K562 (cell line): ENCODE measurements around the gene VGF. TPM values are rescaled to one million over a fixed set of nuclear protein-coding genes. Genes with fewer than 3 reads are reported as not detected.
A peak's percentile ranks its signal among the peaks of the same experiment; 100 is the strongest.

ENCODE experiments used
- ARID4B ChIP-seq: sonication (generic); formaldehyde crosslinking; IDR thresholded peaks from 2 replicates; pipeline ENCODE4 v1.8.0; 2022; ENCODE audit warnings: mild to moderate bottlenecking, missing genetic modification reagents
- CBX1 ChIP-seq: sonication (generic); IDR thresholded peaks from 2 replicates; pipeline ENCODE4 v1.6.1; 2016; ENCODE audit warnings: antibody characterized with exemption, low read depth, mild to moderate bottlenecking
- ETV1 ChIP-seq: fragments of 450-650 bp; conservative IDR thresholded peaks from 2 replicates; pipeline ENCODE4 v1.6.1; 2016; ENCODE audit warnings: missing genetic modification characterization, control low read depth, low read depth, missing compliant biosample characterization
- ETV6 ChIP-seq, 3 experiments: fragments of 150-350 bp in 1 of 3; sonication (generic) in 1 of 3; formaldehyde crosslinking in 1 of 3; IDR thresholded peaks; 2 replicates each; pipeline versions ENCODE4 v1.6.1 to v1.8.0; 2014 to 2022; ENCODE audit warnings: borderline replicate concordance in 2 of 3, low read depth in 2 of 3, antibody characterized with exemption in 1 of 3, low read length in 1 of 3, mild to moderate bottlenecking in 1 of 3, missing genetic modification reagents in 1 of 3
- KAT2B ChIP-seq: IDR thresholded peaks from one replicate; pipeline ENCODE4 v1.6.1; 2012; ENCODE audit warnings: low read depth, mild to moderate bottlenecking, control low read depth, inconsistent platforms, low read length, moderate library complexity
- KDM5B ChIP-seq: fragments of 200-600 bp; sonication (generic); IDR thresholded peaks from 2 replicates; pipeline ENCODE4 v1.6.1; 2012; ENCODE audit warnings: low read depth, mild to moderate bottlenecking, moderate library complexity, low read length, control low read depth, inconsistent platforms; ENCODE audit not compliant: insufficient replicate concordance
- KLF13 ChIP-seq: fragments of 450-650 bp; IDR thresholded peaks from 2 replicates; pipeline ENCODE4 v1.6.1; 2016; ENCODE audit warnings: missing genetic modification characterization, low read depth, mild to moderate bottlenecking, missing compliant biosample characterization, moderate library complexity, borderline replicate concordance
- MTA1 ChIP-seq: fragments of 450-650 bp; IDR thresholded peaks from 2 replicates; pipeline ENCODE4 v1.6.1; 2017; ENCODE audit warnings: borderline replicate concordance
- PHB2 ChIP-seq: fragments of 450-650 bp; IDR thresholded peaks from 2 replicates; pipeline ENCODE4 v1.6.1; 2017; ENCODE audit warnings: low read depth
- STAG1 ChIP-seq: sonication (generic); formaldehyde crosslinking; IDR thresholded peaks from 2 replicates; pipeline ENCODE4 v1.5.0; 2020; ENCODE audit warnings: missing genetic modification reagents, borderline replicate concordance
- SUPT5H ChIP-seq: fragments of 450-650 bp; IDR thresholded peaks from 2 replicates; pipeline ENCODE4 v1.6.1; 2016
- ZNF316 ChIP-seq: fragments of 450-650 bp; IDR thresholded peaks from 2 replicates; pipeline ENCODE4 v1.6.1; 2016
- polyA plus RNA-seq, 8 experiments: library from polyadenylated mRNA; depleted of rRNA in 4 of 8; stranded (reverse) in 5 of 8; unstranded in 3 of 8; fragments of >200 nt; fragmentation: Nextera tagmentation in 2 of 8; fragmentation: Illumina TruSeq in 1 of 8; extraction: Ambion mirVana in 2 of 8; extraction: Trizol in 1 of 8; gene quantifications; 2 replicates each; pipeline versions ENCODE4 v1.2.1 to v1.2.3, GENCODE V29; 2011 to 2014; ENCODE audit warnings: inconsistent platforms in 1 of 8, missing spikeins in 1 of 8
- total RNA-seq, 7 experiments: library from RNA; depleted of rRNA in 6 of 7; stranded (reverse); fragments of >200 nt in 6 of 7; fragmentation: Illumina TruSeq in 2 of 7; extraction: Trizol in 2 of 7; gene quantifications; 2 replicates each; pipeline versions ENCODE4 v1.2.1 to v1.2.3, GENCODE V29; 2011 to 2021; ENCODE audit warnings: low replicate concordance in 1 of 7
- TF ChIP-seq, protein P1 (sequence below): fragments of 450-650 bp; IDR thresholded peaks from 2 replicates; pipeline ENCODE4 v1.6.1; 2018; ENCODE audit not compliant: partially characterized antibody
- TF ChIP-seq, protein P2 (sequence below): fragments of 450-650 bp; IDR thresholded peaks from 2 replicates; pipeline ENCODE4 v1.6.1; 2016; ENCODE audit warnings: missing biosample characterization, missing genetic modification characterization
- TF ChIP-seq, protein P3 (sequence below): IDR thresholded peaks from 2 replicates; pipeline ENCODE4 v1.6.1; 2012; ENCODE audit warnings: low read depth, low read length, improper control_type of control experiment, borderline replicate concordance

VGF gene
- total and polyA plus RNA-seq, 9 of the 15 experiments (the other 6 are each of a cell fraction or from before 2014, with no cell fraction given): 0.03 to 5.7 (median 0.34) TPM

- TF ChIP-seq KAT2B: no peak
- no peak for TF ChIP-seq MTA1
- peak; percentile 81; the same call in 1 of the 2 replicates for TF ChIP-seq KLF13
- TF ChIP-seq ETV1 (tag): no peak
- TF ChIP-seq CBX1: no peak
- TF ChIP-seq, protein P1, sequence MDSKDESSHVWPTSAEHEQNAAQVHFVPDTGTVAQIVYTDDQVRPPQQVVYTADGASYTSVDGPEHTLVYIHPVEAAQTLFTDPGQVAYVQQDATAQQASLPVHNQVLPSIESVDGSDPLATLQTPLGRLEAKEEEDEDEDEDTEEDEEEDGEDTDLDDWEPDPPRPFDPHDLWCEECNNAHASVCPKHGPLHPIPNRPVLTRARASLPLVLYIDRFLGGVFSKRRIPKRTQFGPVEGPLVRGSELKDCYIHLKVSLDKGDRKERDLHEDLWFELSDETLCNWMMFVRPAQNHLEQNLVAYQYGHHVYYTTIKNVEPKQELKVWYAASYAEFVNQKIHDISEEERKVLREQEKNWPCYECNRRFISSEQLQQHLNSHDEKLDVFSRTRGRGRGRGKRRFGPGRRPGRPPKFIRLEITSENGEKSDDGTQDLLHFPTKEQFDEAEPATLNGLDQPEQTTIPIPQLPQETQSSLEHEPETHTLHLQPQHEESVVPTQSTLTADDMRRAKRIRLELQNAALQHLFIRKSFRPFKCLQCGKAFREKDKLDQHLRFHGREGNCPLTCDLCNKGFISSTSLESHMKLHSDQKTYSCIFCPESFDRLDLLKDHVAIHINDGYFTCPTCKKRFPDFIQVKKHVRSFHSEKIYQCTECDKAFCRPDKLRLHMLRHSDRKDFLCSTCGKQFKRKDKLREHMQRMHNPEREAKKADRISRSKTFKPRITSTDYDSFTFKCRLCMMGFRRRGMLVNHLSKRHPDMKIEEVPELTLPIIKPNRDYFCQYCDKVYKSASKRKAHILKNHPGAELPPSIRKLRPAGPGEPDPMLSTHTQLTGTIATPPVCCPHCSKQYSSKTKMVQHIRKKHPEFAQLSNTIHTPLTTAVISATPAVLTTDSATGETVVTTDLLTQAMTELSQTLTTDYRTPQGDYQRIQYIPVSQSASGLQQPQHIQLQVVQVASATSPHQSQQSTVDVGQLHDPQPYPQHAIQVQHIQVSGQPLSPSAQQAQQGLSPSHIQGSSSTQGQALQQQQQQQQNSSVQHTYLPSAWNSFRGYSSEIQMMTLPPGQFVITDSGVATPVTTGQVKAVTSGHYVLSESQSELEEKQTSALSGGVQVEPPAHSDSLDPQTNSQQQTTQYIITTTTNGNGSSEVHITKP: no peak
- TF ChIP-seq KDM5B: no peak
- TF ChIP-seq, protein P2, sequence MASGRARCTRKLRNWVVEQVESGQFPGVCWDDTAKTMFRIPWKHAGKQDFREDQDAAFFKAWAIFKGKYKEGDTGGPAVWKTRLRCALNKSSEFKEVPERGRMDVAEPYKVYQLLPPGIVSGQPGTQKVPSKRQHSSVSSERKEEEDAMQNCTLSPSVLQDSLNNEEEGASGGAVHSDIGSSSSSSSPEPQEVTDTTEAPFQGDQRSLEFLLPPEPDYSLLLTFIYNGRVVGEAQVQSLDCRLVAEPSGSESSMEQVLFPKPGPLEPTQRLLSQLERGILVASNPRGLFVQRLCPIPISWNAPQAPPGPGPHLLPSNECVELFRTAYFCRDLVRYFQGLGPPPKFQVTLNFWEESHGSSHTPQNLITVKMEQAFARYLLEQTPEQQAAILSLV (tag): no peak
- TF ChIP-seq SUPT5H: no peak
- TF ChIP-seq STAG1 (CRISPR knock-in tag): peak; percentile 43; the same call in 1 of the 2 replicates
- no peak for TF ChIP-seq PHB2
- peak; percentile 100 for TF ChIP-seq ARID4B (CRISPR knock-in tag)
- TF ChIP-seq ZNF316: no peak
- TF ChIP-seq ETV6 (IDR thresholded peaks at IDR 0.05; ENCODE audit: borderline replicate concordance in 1 of 2, low read depth in 2 of 2, low read length in 1 of 2): no peak
- peak; percentile 84; the same call in 1 of the 2 replicates for TF ChIP-seq ETV6 (CRISPR knock-in tag; IDR thresholded peaks at IDR 0.05; ENCODE audit: borderline replicate concordance)
- TF ChIP-seq, protein P3, sequence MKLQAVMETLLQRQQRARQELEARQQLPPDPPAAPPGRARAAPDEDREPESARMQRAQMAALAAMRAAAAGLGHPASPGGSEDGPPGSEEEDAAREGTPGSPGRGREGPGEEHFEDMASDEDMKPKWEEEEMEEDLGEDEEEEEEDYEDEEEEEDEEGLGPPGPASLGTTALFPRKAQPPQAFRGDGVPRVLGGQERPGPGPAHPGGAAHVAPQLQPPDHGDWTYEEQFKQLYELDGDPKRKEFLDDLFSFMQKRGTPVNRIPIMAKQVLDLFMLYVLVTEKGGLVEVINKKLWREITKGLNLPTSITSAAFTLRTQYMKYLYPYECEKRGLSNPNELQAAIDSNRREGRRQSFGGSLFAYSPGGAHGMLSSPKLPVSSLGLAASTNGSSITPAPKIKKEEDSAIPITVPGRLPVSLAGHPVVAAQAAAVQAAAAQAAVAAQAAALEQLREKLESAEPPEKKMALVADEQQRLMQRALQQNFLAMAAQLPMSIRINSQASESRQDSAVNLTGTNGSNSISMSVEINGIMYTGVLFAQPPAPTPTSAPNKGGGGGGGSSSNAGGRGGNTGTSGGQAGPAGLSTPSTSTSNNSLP: no peak
These were observed at the start of gene VGF (continued) for GRCh38 chr7:101165075-101165957.
